Omental fat pad (tissue), 4 donors: Measurements from ENCODE around the gene LEMD1. TPM values are rescaled to one million over a fixed set of nuclear protein-coding genes. Genes with fewer than 3 reads are reported as not detected.

Experiments
- ATAC-seq: fragments of 150-250 bp; one replicate; pipeline ENCODE4 v1.9.1; 2016; ENCODE audit warnings: mild to moderate bottlenecking, moderate library complexity; ENCODE audit not compliant: low FRiP score
- DNase-seq: peaks from one replicate; pipeline ENCODE4 v3.0.0-alpha.2; 2019; ENCODE audit warnings: low spot score
- total RNA-seq, 4 donors: library from RNA; depleted of rRNA; stranded (reverse); fragments of >200 nt; gene quantifications; one replicate each; pipeline ENCODE4 v1.1.0, GENCODE V29; 2016
- TF ChIP-seq, protein P1 (sequence below), 3 donors: fragments of 450-650 bp; IDR thresholded peaks; one replicate each; pipeline ENCODE4 v1.5.1; 2016 to 2017; ENCODE audit warnings: antibody characterized with exemption in 3 of 3, mild to moderate bottlenecking in 3 of 3, moderate library complexity in 2 of 3

The LEMD1 gene
- total RNA-seq, 4 donors from 2014 or later, result 1.7 TPM; not detected in 3

DNA sequence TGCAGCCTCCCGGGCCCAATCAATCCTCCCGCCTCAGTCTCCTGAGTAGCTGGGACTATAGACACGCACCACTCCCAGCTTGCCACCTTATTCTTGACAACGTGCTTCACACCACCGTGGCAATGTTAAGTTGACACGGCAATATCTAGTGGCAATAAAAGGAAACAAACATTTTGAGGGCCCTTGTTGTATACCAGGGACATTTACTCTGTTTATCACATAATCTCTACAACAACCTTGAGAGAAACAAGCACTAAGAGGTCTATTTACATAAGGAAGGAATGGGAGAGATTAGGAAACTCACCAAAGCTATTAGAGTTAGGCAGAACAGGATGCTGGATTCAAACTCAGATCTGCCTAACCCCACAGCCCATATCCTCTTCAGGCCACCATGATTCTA is 68.2 kb downstream of the LEMD1 start:
- TF ChIP-seq, protein P1, sequence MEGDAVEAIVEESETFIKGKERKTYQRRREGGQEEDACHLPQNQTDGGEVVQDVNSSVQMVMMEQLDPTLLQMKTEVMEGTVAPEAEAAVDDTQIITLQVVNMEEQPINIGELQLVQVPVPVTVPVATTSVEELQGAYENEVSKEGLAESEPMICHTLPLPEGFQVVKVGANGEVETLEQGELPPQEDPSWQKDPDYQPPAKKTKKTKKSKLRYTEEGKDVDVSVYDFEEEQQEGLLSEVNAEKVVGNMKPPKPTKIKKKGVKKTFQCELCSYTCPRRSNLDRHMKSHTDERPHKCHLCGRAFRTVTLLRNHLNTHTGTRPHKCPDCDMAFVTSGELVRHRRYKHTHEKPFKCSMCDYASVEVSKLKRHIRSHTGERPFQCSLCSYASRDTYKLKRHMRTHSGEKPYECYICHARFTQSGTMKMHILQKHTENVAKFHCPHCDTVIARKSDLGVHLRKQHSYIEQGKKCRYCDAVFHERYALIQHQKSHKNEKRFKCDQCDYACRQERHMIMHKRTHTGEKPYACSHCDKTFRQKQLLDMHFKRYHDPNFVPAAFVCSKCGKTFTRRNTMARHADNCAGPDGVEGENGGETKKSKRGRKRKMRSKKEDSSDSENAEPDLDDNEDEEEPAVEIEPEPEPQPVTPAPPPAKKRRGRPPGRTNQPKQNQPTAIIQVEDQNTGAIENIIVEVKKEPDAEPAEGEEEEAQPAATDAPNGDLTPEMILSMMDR (IDR thresholded peaks at IDR 0.05), result no peak
- ATAC-seq (no peak), DNase-seq (no peak)

DNA sequence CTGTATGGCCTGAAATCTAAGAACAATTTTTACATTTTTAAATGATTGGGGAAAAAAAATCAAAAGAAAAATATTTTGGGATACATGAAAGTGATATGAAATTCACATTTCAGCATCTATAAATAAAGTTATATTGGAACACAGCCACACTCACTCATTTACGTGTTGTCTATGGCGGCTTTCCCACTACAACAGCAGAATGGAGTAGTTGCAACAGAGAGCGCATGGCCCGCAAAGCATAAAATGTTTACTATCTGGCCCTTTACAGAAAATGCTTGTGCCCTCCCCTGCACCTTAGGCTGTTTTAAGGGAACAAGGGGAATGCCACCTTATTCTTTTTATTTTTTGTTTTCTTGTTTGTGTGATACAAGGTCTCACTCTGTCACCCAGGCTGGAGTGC is 68.7 kb downstream of the LEMD1 start:
- DNase-seq, result no peak
- TF ChIP-seq, protein P1 (IDR thresholded peaks at IDR 0.05), result no peak

DNA sequence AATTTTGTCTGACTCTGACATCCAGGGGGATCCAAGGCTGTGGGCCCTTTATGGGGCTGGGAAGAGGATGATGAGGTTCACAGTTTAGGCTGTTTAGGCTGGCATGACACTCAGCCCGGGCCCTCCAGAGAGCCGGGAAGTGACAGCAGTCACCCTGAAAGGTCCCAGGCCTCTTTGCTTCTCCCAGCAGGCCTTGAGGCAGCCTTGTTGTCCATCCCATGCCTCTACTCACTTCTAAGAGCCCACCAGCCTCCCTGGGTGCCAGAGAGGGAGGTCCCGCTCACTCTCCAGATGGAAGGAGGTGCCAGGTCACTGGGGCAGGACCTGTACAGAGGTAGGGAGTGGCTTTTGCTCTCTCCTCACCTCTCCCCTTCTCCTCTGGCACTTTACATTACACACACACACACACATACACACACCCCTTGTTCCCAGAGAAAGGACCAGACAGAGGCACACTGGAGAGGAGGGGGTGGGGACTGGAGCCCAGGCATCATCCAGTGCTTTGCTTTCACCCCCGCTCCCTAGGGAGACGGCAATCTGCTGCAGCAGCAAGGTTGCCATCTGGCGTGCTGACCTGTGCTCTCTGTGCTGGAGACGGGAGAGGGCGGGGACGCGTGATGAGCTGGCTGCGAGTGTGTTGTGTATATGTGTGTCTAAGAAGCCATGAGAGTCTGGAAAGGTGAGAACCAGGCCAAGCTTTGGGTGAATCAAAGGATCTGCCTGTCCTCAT is 69.7 kb downstream of the LEMD1 start:
- DNase-seq (no peak), ATAC-seq (no peak)
- TF ChIP-seq, protein P1 (IDR thresholded peaks at IDR 0.05), result no peak

More for the DNA sequence above, 68.7 kb downstream of the LEMD1 start:
- no peak for ATAC-seq

DNA sequence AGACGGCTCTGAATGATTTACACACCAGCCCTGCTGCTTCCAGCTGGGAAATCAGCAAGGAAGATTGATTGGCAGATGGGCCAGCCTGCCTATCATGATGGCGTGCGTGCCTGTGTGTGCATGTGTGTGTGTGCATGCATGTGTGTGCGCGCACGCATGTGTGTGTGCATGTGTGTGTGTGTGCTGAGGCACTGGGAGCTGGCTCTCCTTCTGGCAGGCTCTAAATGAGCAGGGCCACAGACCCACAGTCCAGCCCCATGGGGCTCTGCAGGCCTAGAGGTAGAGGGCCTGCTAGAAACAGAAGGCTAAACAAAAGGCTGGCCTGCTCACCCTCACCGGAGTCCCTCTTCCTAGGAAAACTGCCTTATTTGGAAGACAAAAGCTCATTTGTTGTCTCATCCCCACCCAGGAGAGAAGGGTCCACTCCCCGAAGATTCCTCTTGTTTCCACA is 71.1 kb downstream of the LEMD1 start:
- TF ChIP-seq, protein P1 (IDR thresholded peaks at IDR 0.05), result no peak

DNA sequence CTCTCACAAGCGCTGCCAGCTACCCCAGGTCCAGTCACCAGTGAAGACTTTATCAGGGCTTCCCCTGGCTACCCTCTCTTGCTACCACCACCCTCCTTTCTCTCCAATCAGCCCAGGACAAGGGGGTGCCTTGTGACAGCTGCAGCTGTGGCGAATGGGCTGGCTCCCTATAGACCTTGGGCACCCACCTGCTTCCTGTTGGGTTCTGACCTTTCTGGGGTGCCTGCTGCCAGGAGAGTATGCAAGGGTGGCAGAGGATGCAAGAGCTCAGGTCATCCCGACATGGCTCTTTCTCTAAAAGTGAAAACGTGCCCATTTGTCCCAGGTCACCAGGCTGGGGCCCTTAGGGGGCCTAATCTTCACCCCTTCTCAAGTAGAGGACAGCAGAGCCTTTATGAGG is 71.7 kb downstream of the LEMD1 start:
- DNase-seq (no peak), ATAC-seq (no peak)
- TF ChIP-seq, protein P1 (IDR thresholded peaks at IDR 0.05), result no peak

More for the DNA sequence above, 71.1 kb downstream of the LEMD1 start:
- DNase-seq, result no peak
- no peak for ATAC-seq

DNA sequence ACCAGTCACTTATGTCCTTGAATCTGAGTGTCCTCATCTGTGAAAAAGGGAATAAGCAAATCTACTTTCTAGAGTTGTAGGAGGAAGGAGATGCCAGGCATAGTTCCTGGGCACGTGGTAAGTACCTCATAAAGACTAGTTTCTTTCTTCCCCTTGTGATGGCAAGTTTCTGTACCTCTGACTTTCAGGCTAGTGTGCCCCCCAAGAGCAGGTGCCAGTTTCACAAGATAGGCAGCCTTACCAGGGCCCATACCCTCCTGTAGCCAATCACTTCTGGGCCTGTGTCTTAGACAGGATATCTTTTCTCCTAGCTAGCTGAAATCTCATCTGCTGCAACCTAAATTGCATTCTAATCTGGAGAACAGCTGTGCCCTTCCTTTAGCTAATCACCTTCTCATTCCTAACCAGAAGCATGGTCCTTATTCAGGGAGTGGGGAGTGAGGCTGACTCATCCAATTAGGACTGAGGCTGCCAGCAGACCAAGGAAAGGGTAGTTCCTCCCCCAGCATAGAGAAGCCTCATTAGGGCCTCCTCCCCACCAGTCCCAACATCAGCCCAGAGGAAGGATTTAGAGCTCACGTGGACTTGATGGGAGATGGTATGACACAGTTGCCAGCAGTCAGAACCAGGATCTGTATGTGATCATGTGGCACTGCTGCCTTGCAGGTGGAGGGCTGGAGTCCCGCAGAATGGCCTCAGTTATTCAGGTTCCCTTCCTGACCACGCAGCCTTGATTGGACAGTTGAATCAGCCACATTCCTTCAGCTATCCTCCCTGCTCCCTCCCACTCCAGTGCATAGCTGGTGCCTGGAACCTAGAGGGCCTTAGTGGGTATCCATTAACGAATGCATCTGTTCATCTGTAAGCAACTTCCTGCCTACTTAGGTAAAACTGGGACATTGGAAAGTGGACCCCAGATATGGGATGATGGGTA is 73.0 kb downstream of the LEMD1 start:
- TF ChIP-seq, protein P1 (IDR thresholded peaks at IDR 0.05), result no peak
- DNase-seq (no peak), ATAC-seq (no peak)
